WTC11 (cell line): ENCODE results near the gene URB1. TPM values are rescaled to one million over a fixed set of nuclear protein-coding genes. Genes with fewer than 3 reads are reported as not detected.

ENCODE experiments used
- ATAC-seq: fragments of 200-7000 bp; cut with Tn5 transposase; 2 replicates; pipeline ENCODE4 v1.10.0; 2021; ENCODE audit warnings: mild to moderate bottlenecking, moderate library complexity
- CTCF ChIA-PET: fragments of 300-600 bp; sonication (Branson Sonifier 250); formaldehyde crosslinking; loops from one replicate; lab custom pipeline; 2021; ENCODE audit warnings: antibody characterized with exemption; lab: Charles Lee
- POLR2A ChIA-PET: fragments of 350-600 bp; sonication (Branson Sonifier 250); formaldehyde crosslinking; loops from one replicate; lab custom pipeline; 2021; ENCODE audit warnings: antibody characterized with exemption; lab: Charles Lee
- DNase-seq: peaks from one replicate; pipeline ENCODE4 v3.0.0; 2021; ENCODE audit warnings: low spot score
- H3K27ac Mint-ChIP-seq: 2 replicates; pipeline ENCODE4 v1.8.0; 2021; ENCODE audit warnings: mixed read lengths
- H3K27me3 Mint-ChIP-seq: 2 replicates; pipeline ENCODE4 v1.8.0; 2021; ENCODE audit warnings: low read depth, mild to moderate bottlenecking, moderate library complexity, mixed read lengths
- H3K36me3 Mint-ChIP-seq: 2 replicates; pipeline ENCODE4 v1.8.0; 2021; ENCODE audit warnings: mixed read lengths
- H3K4me1 Mint-ChIP-seq: 2 replicates; pipeline ENCODE4 v1.8.0; 2022; ENCODE audit warnings: mixed read lengths
- H3K4me3 Mint-ChIP-seq: 2 replicates; pipeline ENCODE4 v1.8.0; 2021; ENCODE audit warnings: mild to moderate bottlenecking, moderate library complexity, mixed read lengths
- H3K9me3 Mint-ChIP-seq: 2 replicates; pipeline ENCODE4 v1.8.0; 2021; ENCODE audit warnings: mixed read lengths
- CREM ChIP-seq: sonication (generic); formaldehyde crosslinking; IDR thresholded peaks from 2 replicates; pipeline ENCODE4 v1.8.1; 2022; ENCODE audit warnings: mild to moderate bottlenecking, missing genetic modification reagents, moderate library complexity
- ELF4 ChIP-seq: sonication (generic); formaldehyde crosslinking; IDR thresholded peaks from 2 replicates; pipeline ENCODE4 v1.8.1; 2022; ENCODE audit warnings: low read depth, mild to moderate bottlenecking, moderate library complexity, missing genetic modification reagents
- FOXK1 ChIP-seq: sonication (generic); formaldehyde crosslinking; IDR thresholded peaks from 2 replicates; pipeline ENCODE4 v1.8.0; 2022; ENCODE audit warnings: mild to moderate bottlenecking, moderate library complexity, missing genetic modification reagents
- FOXP1 ChIP-seq: sonication (generic); formaldehyde crosslinking; IDR thresholded peaks from 2 replicates; pipeline ENCODE4 v1.8.0; 2022; ENCODE audit warnings: missing genetic modification reagents, mild to moderate bottlenecking, moderate library complexity, borderline replicate concordance
- IRF2 ChIP-seq: sonication (generic); formaldehyde crosslinking; IDR thresholded peaks from 2 replicates; pipeline ENCODE4 v1.8.0; 2022; ENCODE audit warnings: low read depth, missing genetic modification reagents, borderline replicate concordance
- MYBL2 ChIP-seq: sonication (generic); formaldehyde crosslinking; IDR thresholded peaks from 2 replicates; pipeline ENCODE4 v1.8.1; 2023; ENCODE audit warnings: mild to moderate bottlenecking, moderate library complexity, missing genetic modification reagents
- NFATC4 ChIP-seq: fragments of 250-450 bp; sonication (Bioruptor Pico); IDR thresholded peaks from 2 replicates; pipeline ENCODE4 v1.9.0; 2021; ENCODE audit warnings: mild to moderate bottlenecking
- NFE2L1 ChIP-seq: sonication (generic); formaldehyde crosslinking; IDR thresholded peaks from 2 replicates; pipeline ENCODE4 v1.8.1; 2023; ENCODE audit warnings: missing genetic modification reagents
- NR2C2 ChIP-seq: sonication (generic); formaldehyde crosslinking; IDR thresholded peaks from 2 replicates; pipeline ENCODE4 v1.8.0; 2022; ENCODE audit warnings: mild to moderate bottlenecking, missing genetic modification reagents
- RELA ChIP-seq: sonication (generic); formaldehyde crosslinking; IDR thresholded peaks from 2 replicates; pipeline ENCODE4 v1.8.1; 2022; ENCODE audit warnings: missing genetic modification reagents, mild to moderate bottlenecking, borderline replicate concordance
- SMAD4 ChIP-seq: sonication (generic); formaldehyde crosslinking; IDR thresholded peaks from 2 replicates; pipeline ENCODE4 v1.8.0; 2022; ENCODE audit warnings: mild to moderate bottlenecking, missing genetic modification reagents
- SOX15 ChIP-seq: fragments of 250-450 bp; sonication (Bioruptor Pico); IDR thresholded peaks from 2 replicates; pipeline ENCODE4 v1.9.0; 2021; ENCODE audit warnings: mild to moderate bottlenecking
- TCF7 ChIP-seq: sonication (generic); formaldehyde crosslinking; IDR thresholded peaks from 2 replicates; pipeline ENCODE4 v1.8.0; 2022; ENCODE audit warnings: mild to moderate bottlenecking, low read depth, missing genetic modification reagents, moderate library complexity
- TEAD1 ChIP-seq: sonication (generic); formaldehyde crosslinking; IDR thresholded peaks from 2 replicates; pipeline ENCODE4 v1.8.0; 2022; ENCODE audit warnings: mild to moderate bottlenecking, missing genetic modification reagents
- ZNF232 ChIP-seq: sonication (generic); formaldehyde crosslinking; IDR thresholded peaks from 2 replicates; pipeline ENCODE4 v1.8.0; 2022; ENCODE audit warnings: mild to moderate bottlenecking, missing genetic modification reagents
- ZNF317 ChIP-seq: sonication (generic); formaldehyde crosslinking; IDR thresholded peaks from 2 replicates; pipeline ENCODE4 v1.8.1; 2023; ENCODE audit warnings: low read depth, mild to moderate bottlenecking, moderate library complexity, missing genetic modification reagents, borderline replicate concordance
- total RNA-seq: library from RNA; stranded (reverse); gene quantifications from 3 replicates; pipeline ENCODE4 v1.2.3, GENCODE V29; 2021
- TF ChIP-seq, protein P1 (sequence below): sonication (generic); formaldehyde crosslinking; IDR thresholded peaks from 2 replicates; pipeline ENCODE4 v1.8.1; 2022; ENCODE audit warnings: low read depth, mild to moderate bottlenecking, moderate library complexity, missing genetic modification reagents, borderline replicate concordance
- TF ChIP-seq, protein P2 (sequence below): fragments of 250-450 bp; sonication (Bioruptor Pico); IDR thresholded peaks from 2 replicates; pipeline ENCODE4 v2.1.2; 2022; ENCODE audit warnings: mild to moderate bottlenecking, moderate library complexity
- TF ChIP-seq, protein P3 (sequence below): fragments of 250-450 bp; sonication (Bioruptor Pico); IDR thresholded peaks from 2 replicates; pipeline ENCODE4 v1.9.0; 2021; ENCODE audit warnings: mild to moderate bottlenecking, borderline replicate concordance
- TF ChIP-seq, protein P4 (sequence below): sonication (generic); formaldehyde crosslinking; conservative IDR thresholded peaks from 2 replicates; pipeline ENCODE4 v1.8.1; 2022; ENCODE audit warnings: mild to moderate bottlenecking, missing genetic modification reagents
- TF ChIP-seq, protein P5 (sequence below): sonication (generic); formaldehyde crosslinking; IDR thresholded peaks from 2 replicates; pipeline ENCODE4 v1.8.0; 2022; ENCODE audit warnings: mild to moderate bottlenecking, missing genetic modification reagents
- TF ChIP-seq, protein P6 (sequence below): sonication (generic); formaldehyde crosslinking; IDR thresholded peaks from 2 replicates; pipeline ENCODE4 v1.8.1; 2022; ENCODE audit warnings: missing genetic modification reagents, borderline replicate concordance

Gene URB1
- total RNA-seq, 1 experiment from 2014 or later = 38.7 TPM

DNA sequence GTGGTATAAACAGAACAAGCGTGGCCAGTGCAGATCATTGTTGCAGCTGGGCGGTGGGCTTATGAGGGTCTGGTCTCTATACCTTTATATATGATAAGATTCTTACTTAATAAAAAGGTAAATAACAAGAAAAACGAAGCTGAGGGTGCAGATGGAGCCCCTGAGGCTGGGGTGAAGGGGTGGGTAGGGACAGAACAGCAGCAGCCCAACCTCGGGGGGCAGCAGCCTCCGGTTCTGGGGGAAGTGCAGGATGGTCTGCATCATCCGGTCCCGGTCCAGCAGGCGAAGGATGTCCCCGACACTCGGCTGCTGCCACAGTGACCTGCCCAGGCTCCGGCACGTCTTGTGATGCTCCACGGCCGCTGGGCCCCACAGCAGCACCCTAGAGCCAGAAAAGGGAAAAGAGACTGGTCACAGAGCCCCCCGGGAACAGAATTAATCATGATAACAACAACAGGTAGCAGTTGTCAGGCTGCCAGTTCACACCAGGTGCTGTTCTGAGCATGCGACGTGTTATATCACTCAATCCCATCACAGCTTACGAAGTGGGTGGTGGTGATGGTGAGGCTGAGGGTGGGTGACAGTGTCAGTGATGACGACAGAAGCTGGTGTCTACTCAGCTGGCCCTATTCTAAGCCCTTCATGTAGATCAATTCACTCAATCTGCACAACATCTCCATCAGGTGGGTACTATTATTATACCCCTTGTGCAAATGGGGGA lies 58.7 kb downstream of the URB1 start:
- Mint-ChIP-seq H3K4me1 (peaks cover 7% of the 10 kb centered on the region; the same call in 1 of the 2 replicates), H3K9me3 (no peaks in the 10 kb centered on the region), H3K4me3 (no peak overlapping the region), H3K27ac (no peak overlapping the region), H3K36me3 (peaks cover 83% of the 10 kb centered on the region), H3K27me3 (no peaks in the 10 kb centered on the region)
- ATAC-seq = no peak
- CTCF ChIA-PET = interaction anchor here (1.6 kb wide), 1 partner anchor 28 kb away, joined by 4 read pairs; no protein-coding TSS in a partner anchor
- no peak for DNase-seq
- TF ChIP-seq SMAD4 (CRISPR knock-in tag) (no peak), SOX15 (CRISPR knock-in tag) (no peak), FOXK1 (no peak), IRF2 (CRISPR knock-in tag) (no peak), CREM (no peak), NFATC4 (no peak), ZNF317 (CRISPR knock-in tag) (no peak), TCF7 (CRISPR knock-in tag) (no peak), ELF4 (CRISPR knock-in tag) (no peak), NR2C2 (CRISPR knock-in tag) (no peak), NFE2L1 (CRISPR knock-in tag) (no peak), RELA (CRISPR knock-in tag) (no peak)
- TF ChIP-seq, protein P1, sequence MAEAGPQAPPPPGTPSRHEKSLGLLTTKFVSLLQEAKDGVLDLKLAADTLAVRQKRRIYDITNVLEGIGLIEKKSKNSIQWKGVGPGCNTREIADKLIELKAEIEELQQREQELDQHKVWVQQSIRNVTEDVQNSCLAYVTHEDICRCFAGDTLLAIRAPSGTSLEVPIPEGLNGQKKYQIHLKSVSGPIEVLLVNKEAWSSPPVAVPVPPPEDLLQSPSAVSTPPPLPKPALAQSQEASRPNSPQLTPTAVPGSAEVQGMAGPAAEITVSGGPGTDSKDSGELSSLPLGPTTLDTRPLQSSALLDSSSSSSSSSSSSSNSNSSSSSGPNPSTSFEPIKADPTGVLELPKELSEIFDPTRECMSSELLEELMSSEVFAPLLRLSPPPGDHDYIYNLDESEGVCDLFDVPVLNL (CRISPR knock-in tag) = no peak
- TF ChIP-seq, protein P2, sequence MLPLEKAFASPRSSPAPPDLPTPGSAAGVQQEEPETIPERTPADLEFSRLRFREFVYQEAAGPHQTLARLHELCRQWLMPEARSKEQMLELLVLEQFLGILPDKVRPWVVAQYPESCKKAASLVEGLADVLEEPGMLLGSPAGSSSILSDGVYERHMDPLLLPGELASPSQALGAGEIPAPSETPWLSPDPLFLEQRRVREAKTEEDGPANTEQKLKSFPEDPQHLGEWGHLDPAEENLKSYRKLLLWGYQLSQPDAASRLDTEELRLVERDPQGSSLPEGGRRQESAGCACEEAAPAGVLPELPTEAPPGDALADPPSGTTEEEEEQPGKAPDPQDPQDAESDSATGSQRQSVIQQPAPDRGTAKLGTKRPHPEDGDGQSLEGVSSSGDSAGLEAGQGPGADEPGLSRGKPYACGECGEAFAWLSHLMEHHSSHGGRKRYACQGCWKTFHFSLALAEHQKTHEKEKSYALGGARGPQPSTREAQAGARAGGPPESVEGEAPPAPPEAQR (CRISPR knock-in tag) = no peak
- TF ChIP-seq, protein P3, sequence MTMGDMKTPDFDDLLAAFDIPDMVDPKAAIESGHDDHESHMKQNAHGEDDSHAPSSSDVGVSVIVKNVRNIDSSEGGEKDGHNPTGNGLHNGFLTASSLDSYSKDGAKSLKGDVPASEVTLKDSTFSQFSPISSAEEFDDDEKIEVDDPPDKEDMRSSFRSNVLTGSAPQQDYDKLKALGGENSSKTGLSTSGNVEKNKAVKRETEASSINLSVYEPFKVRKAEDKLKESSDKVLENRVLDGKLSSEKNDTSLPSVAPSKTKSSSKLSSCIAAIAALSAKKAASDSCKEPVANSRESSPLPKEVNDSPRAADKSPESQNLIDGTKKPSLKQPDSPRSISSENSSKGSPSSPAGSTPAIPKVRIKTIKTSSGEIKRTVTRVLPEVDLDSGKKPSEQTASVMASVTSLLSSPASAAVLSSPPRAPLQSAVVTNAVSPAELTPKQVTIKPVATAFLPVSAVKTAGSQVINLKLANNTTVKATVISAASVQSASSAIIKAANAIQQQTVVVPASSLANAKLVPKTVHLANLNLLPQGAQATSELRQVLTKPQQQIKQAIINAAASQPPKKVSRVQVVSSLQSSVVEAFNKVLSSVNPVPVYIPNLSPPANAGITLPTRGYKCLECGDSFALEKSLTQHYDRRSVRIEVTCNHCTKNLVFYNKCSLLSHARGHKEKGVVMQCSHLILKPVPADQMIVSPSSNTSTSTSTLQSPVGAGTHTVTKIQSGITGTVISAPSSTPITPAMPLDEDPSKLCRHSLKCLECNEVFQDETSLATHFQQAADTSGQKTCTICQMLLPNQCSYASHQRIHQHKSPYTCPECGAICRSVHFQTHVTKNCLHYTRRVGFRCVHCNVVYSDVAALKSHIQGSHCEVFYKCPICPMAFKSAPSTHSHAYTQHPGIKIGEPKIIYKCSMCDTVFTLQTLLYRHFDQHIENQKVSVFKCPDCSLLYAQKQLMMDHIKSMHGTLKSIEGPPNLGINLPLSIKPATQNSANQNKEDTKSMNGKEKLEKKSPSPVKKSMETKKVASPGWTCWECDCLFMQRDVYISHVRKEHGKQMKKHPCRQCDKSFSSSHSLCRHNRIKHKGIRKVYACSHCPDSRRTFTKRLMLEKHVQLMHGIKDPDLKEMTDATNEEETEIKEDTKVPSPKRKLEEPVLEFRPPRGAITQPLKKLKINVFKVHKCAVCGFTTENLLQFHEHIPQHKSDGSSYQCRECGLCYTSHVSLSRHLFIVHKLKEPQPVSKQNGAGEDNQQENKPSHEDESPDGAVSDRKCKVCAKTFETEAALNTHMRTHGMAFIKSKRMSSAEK (CRISPR knock-in tag) = no peak
- POLR2A ChIA-PET = interaction anchor here (0.5 kb wide), 1 partner anchor 1204 kb away, joined by 3 read pairs; no protein-coding TSS in a partner anchor

DNA sequence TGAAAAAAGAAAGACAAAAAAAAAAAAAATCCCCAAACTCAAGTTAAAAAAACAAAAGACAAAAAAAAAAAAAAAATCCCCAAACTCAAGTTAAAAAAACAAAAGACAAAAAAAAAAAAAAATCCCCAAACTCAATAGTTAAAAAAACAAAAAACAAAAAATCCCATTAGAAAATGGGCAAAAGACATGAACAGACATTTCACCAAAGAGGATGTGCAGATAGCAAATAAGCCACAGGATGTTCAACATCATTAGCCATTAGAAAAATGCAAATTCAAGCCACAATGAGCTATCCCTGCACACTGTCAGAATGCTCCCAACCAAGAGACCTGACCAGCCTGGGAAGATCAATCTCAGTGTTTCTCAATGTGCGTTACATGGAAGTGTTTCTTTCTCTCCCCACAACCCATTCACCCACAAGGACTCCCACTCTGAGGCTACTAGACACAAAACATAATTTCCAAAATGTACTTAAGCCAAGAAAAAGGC lies 60.3 kb downstream of the URB1 start:
- ATAC-seq = no peak
- TF ChIP-seq FOXP1 (CRISPR knock-in tag) (no peak), TEAD1 (CRISPR knock-in tag) (no peak), MYBL2 (no peak), ZNF232 (CRISPR knock-in tag) (no peak)
- TF ChIP-seq, protein P4, sequence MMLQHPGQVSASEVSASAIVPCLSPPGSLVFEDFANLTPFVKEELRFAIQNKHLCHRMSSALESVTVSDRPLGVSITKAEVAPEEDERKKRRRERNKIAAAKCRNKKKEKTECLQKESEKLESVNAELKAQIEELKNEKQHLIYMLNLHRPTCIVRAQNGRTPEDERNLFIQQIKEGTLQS = no peak
- TF ChIP-seq, protein P5, sequence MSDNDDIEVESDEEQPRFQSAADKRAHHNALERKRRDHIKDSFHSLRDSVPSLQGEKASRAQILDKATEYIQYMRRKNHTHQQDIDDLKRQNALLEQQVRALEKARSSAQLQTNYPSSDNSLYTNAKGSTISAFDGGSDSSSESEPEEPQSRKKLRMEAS (CRISPR knock-in tag) = no peak
- TF ChIP-seq, protein P6, sequence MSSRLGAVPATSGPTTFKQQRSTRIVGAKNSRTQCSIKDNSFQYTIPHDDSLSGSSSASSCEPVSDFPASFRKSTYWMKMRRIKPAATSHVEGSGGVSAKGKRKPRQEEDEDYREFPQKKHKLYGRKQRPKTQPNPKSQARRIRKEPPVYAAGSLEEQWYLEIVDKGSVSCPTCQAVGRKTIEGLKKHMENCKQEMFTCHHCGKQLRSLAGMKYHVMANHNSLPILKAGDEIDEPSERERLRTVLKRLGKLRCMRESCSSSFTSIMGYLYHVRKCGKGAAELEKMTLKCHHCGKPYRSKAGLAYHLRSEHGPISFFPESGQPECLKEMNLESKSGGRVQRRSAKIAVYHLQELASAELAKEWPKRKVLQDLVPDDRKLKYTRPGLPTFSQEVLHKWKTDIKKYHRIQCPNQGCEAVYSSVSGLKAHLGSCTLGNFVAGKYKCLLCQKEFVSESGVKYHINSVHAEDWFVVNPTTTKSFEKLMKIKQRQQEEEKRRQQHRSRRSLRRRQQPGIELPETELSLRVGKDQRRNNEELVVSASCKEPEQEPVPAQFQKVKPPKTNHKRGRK (CRISPR knock-in tag) = no peak
- TF ChIP-seq, protein P1 (CRISPR knock-in tag) = no peak

More for the DNA sequence above, 60.3 kb downstream of the URB1 start:
- peaks cover 7% of the 10 kb centered on the region; the same call in 1 of the 2 replicates for H3K4me1 Mint-ChIP-seq
- ChIA-PET POLR2A (interaction anchor here (0.5 kb wide), 1 partner anchor 29 kb away, joined by 3 read pairs; no protein-coding TSS in a partner anchor), CTCF (no interaction called here)
- peak overlapping the region; percentile 47 for H3K27ac Mint-ChIP-seq
- no peak for DNase-seq
- H3K27me3 Mint-ChIP-seq = no peaks in the 10 kb centered on the region
- H3K9me3 Mint-ChIP-seq = no peaks in the 10 kb centered on the region
- H3K36me3 Mint-ChIP-seq = peaks cover 77% of the 10 kb centered on the region
- no peak overlapping the region for H3K4me3 Mint-ChIP-seq
